ENCODE results near the gene KIF18A. TPM values are rescaled to one million over a fixed set of nuclear protein-coding genes. Genes with fewer than 3 reads are reported as not detected.
A peak's percentile ranks its signal among the peaks of the same experiment; 100 is the strongest.

The KIF18A gene
- polyA plus RNA-seq, 1 donor from 2014 or later = 0.83 TPM

GRCh38 chr11:28144808-28145207 is 36.9 kb upstream of the KIF18A start:
- Histone ChIP-seq H3K79me2 (replicated peaks; ENCODE audit: insufficient read depth, low read length) (no peaks in the 10 kb centered on the region), H2AFZ (ENCODE audit: low read depth, low read length) (no peak overlapping the region), H3K9ac (ENCODE audit: low read length) (no peak overlapping the region), H4K20me1 (ENCODE audit: insufficient read depth) (no peaks in the 10 kb centered on the region), H3K27ac (ENCODE audit: low read length) (no peak overlapping the region), H3F3A (ENCODE audit: insufficient read depth, low read length, poor library complexity, severe bottlenecking) (no peaks in the 10 kb centered on the region), H3K9me2 (ENCODE audit: insufficient read depth, low read length) (no peaks in the 10 kb centered on the region), H3K4me3 (ENCODE audit: low read length) (no peak overlapping the region), H3K27me3 (ENCODE audit: insufficient read depth, low read depth, low read length) (no peaks in the 10 kb centered on the region), H3K36me3 (ENCODE audit: insufficient read depth, low read length) (no peaks in the 10 kb centered on the region), H3K4me2 (ENCODE audit: low read length) (no peak overlapping the region), H3K9me3 (ENCODE audit: low read length) (peaks cover 5% of the 10 kb centered on the region)
- peak; percentile 67 for TF ChIP-seq EP300 (conservative IDR thresholded peaks at IDR 0.05; ENCODE audit: poor library complexity, severe bottlenecking)
- TF ChIP-seq POLR2AphosphoS5 (IDR thresholded peaks at IDR 0.05) = peak; percentile 71
- TF ChIP-seq SMC3 (conservative IDR thresholded peaks at IDR 0.05; ENCODE audit: poor library complexity) = no peak

DNA sequence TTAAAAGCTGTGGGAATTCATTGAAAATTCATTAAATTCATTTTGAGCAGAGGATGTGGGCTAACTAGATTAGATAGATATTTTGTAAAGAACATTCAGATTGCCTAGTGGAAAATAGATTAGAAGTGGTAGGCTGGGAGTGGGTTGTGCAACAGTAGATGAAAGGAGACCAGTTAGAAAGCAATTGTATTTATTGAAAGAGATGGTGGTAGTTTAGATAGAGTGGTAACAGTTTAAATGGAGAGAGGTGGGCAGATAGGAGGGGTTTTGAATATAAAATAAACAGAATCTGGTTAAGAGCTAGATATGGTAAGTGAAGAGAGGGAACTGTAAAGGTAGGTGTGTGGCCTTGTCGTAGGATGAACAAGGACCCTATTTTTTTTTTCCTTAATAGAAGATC is 34.8 kb upstream of the KIF18A start:
- Histone ChIP-seq H3K4me3 (ENCODE audit: low read length) (no peak overlapping the region), H3K36me3 (ENCODE audit: insufficient read depth, low read length) (no peaks in the 10 kb centered on the region), H4K20me1 (ENCODE audit: insufficient read depth) (no peaks in the 10 kb centered on the region), H3K27me3 (ENCODE audit: insufficient read depth, low read depth, low read length) (no peaks in the 10 kb centered on the region), H3K27ac (ENCODE audit: low read length) (no peak overlapping the region), H3K9ac (ENCODE audit: low read length) (no peak overlapping the region), H2AFZ (ENCODE audit: low read depth, low read length) (no peak overlapping the region), H3K4me2 (ENCODE audit: low read length) (no peak overlapping the region), H3K9me2 (ENCODE audit: insufficient read depth, low read length) (no peaks in the 10 kb centered on the region), H3K79me2 (replicated peaks; ENCODE audit: insufficient read depth, low read length) (no peaks in the 10 kb centered on the region), H3K9me3 (ENCODE audit: low read length) (peaks cover 10% of the 10 kb centered on the region), H3F3A (ENCODE audit: insufficient read depth, low read length, poor library complexity, severe bottlenecking) (no peaks in the 10 kb centered on the region)
- no peak for TF ChIP-seq POLR2AphosphoS5 (IDR thresholded peaks at IDR 0.05)
- no peak for TF ChIP-seq EZH2 (IDR thresholded peaks at IDR 0.05; ENCODE audit: borderline replicate concordance, insufficient read depth, low read length, poor library complexity, severe bottlenecking)
- TF ChIP-seq TAF1 (IDR thresholded peaks at IDR 0.05; ENCODE audit: low read depth) = no peak
- TF ChIP-seq MXI1 (conservative IDR thresholded peaks at IDR 0.05; ENCODE audit: poor library complexity, severe bottlenecking) = no peak
- TF ChIP-seq SMC3 (conservative IDR thresholded peaks at IDR 0.05; ENCODE audit: poor library complexity) = no peak
- TF ChIP-seq REST (IDR thresholded peaks at IDR 0.05; ENCODE audit: borderline replicate concordance) = no peak
- TF ChIP-seq EP300 (conservative IDR thresholded peaks at IDR 0.05; ENCODE audit: poor library complexity, severe bottlenecking) = no peak
- TF ChIP-seq CTCF (IDR thresholded peaks at IDR 0.05; ENCODE audit: poor library complexity, severe bottlenecking) = no peak
- no peak for TF ChIP-seq RAD21 (conservative IDR thresholded peaks at IDR 0.05)
